ENCODE data around the gene HSPBAP1. TPM values are rescaled to one million over a fixed set of nuclear protein-coding genes. Genes with fewer than 3 reads are reported as not detected.

HSPBAP1 gene
- total RNA-seq, 1 experiment from 2014 or later = 8.7 TPM

- H3K27ac ChIP-seq (ENCODE audit: low read depth, low read length, poor library complexity, severe bottlenecking) = no peak overlapping the region
- TF ChIP-seq CTCF (conservative IDR thresholded peaks at IDR 0.05; ENCODE audit: low read depth, low read length) = no peak
- TF ChIP-seq EZH2 (IDR thresholded peaks at IDR 0.05; ENCODE audit: borderline replicate concordance, low read depth, low read length, poor library complexity, severe bottlenecking) = no peak
- no peaks in the 10 kb centered on the region for H3K36me3 ChIP-seq (ENCODE audit: insufficient read depth, low read length, poor library complexity, severe bottlenecking)
- no peaks in the 10 kb centered on the region for H3K27me3 ChIP-seq (replicated peaks; ENCODE audit: insufficient read depth, low read depth, low read length, poor library complexity)
- H3K4me3 ChIP-seq (ENCODE audit: low read depth, low read length, poor library complexity, severe bottlenecking) = no peak overlapping the region
- CTCF ChIA-PET = no interaction called here
- H3K4me1 ChIP-seq (ENCODE audit: insufficient read depth, low read length, poor library complexity, severe bottlenecking) = no peaks in the 10 kb centered on the region
- no TSS peak for BruUV-seq (replicated peaks)
- POLR2A ChIA-PET (ENCODE audit: low non-redundant PET) = no interaction called here
- no peaks in the 10 kb centered on the region for H3K9me3 ChIP-seq (ENCODE audit: low read depth, low read length, poor library complexity, severe bottlenecking)
- intact Hi-C loops (cut with micrococcal nuclease; ENCODE audit: unreplicated experiment) = no loop called here
- DNase-seq (ENCODE audit: low spot score) = no peak
Measured at GRCh38 chr3:122692674-122693073, 101.0 kb downstream of the HSPBAP1 start.

GRCh38 chr3:122691195-122691594 is 102.4 kb downstream of the HSPBAP1 start:
- no TSS peak for BruUV-seq (replicated peaks)
- intact Hi-C loops (cut with micrococcal nuclease; ENCODE audit: unreplicated experiment) = no loop called here
- no peak for DNase-seq (ENCODE audit: low spot score)
- no peak overlapping the region for H3K4me3 ChIP-seq (ENCODE audit: low read depth, low read length, poor library complexity, severe bottlenecking)
- no peaks in the 10 kb centered on the region for H3K4me1 ChIP-seq (ENCODE audit: insufficient read depth, low read length, poor library complexity, severe bottlenecking)
- TF ChIP-seq CTCF (conservative IDR thresholded peaks at IDR 0.05; ENCODE audit: low read depth, low read length) = no peak
- no peak for TF ChIP-seq EZH2 (IDR thresholded peaks at IDR 0.05; ENCODE audit: borderline replicate concordance, low read depth, low read length, poor library complexity, severe bottlenecking)
- peaks cover 6% of the 10 kb centered on the region for H3K36me3 ChIP-seq (ENCODE audit: insufficient read depth, low read length, poor library complexity, severe bottlenecking)
- no peaks in the 10 kb centered on the region for H3K27me3 ChIP-seq (replicated peaks; ENCODE audit: insufficient read depth, low read depth, low read length, poor library complexity)
- CTCF ChIA-PET = no interaction called here
- H3K9me3 ChIP-seq (ENCODE audit: low read depth, low read length, poor library complexity, severe bottlenecking) = no peaks in the 10 kb centered on the region
- POLR2A ChIA-PET (ENCODE audit: low non-redundant PET) = no interaction called here
- no peak overlapping the region for H3K27ac ChIP-seq (ENCODE audit: low read depth, low read length, poor library complexity, severe bottlenecking)

GRCh38 chr3:122690096-122690495 is 103.5 kb downstream of the HSPBAP1 start:
- H3K36me3 ChIP-seq (ENCODE audit: insufficient read depth, low read length, poor library complexity, severe bottlenecking) = peaks cover 6% of the 10 kb centered on the region
- intact Hi-C loops (cut with micrococcal nuclease; ENCODE audit: unreplicated experiment) = no loop called here
- DNase-seq (ENCODE audit: low spot score) = no peak
- POLR2A ChIA-PET (ENCODE audit: low non-redundant PET) = no interaction called here
- no peaks in the 10 kb centered on the region for H3K4me1 ChIP-seq (ENCODE audit: insufficient read depth, low read length, poor library complexity, severe bottlenecking)
- CTCF ChIA-PET = no interaction called here
- no peaks in the 10 kb centered on the region for H3K27me3 ChIP-seq (replicated peaks; ENCODE audit: insufficient read depth, low read depth, low read length, poor library complexity)
- H3K9me3 ChIP-seq (ENCODE audit: low read depth, low read length, poor library complexity, severe bottlenecking) = no peaks in the 10 kb centered on the region
- H3K27ac ChIP-seq (ENCODE audit: low read depth, low read length, poor library complexity, severe bottlenecking) = no peak overlapping the region
- TF ChIP-seq EZH2 (IDR thresholded peaks at IDR 0.05; ENCODE audit: borderline replicate concordance, low read depth, low read length, poor library complexity, severe bottlenecking) (no peak), CTCF (conservative IDR thresholded peaks at IDR 0.05; ENCODE audit: low read depth, low read length) (no peak)
- no TSS peak for BruUV-seq (replicated peaks)
- no peak overlapping the region for H3K4me3 ChIP-seq (ENCODE audit: low read depth, low read length, poor library complexity, severe bottlenecking)

Other genes with a start within 250 kb of the HSPBAP1 start
- 10.6 and 10.8 TPM in 2 replicates for gene PARP9, start 229.5 kb downstream of the HSPBAP1 start, total RNA-seq (2021)
- gene DTX3L, start 229.5 kb downstream of the HSPBAP1 start, total RNA-seq (2021) = 16.6 and 18.9 TPM in 2 replicates
- gene PARP15, start 216.2 kb downstream of the HSPBAP1 start, total RNA-seq (2021) = not detected in 2 replicates
- 22.8 and 25.9 TPM in 2 replicates for gene PARP14, start 113.0 kb downstream of the HSPBAP1 start, total RNA-seq (2021)
- gene SLC49A4, start 1.2 kb upstream of the HSPBAP1 start, total RNA-seq (2021) = 14.1 and 15.2 TPM in 2 replicates
- 7.6 and 9.2 TPM in 2 replicates for gene SEMA5B, start 233.9 kb upstream of the HSPBAP1 start, total RNA-seq (2021)